Brain microvascular endothelial cell (primary cell): Measurements from ENCODE around the gene GRIK4.

ENCODE experiments used
- DNase-seq: peaks from one replicate; pipeline ENCODE4 v3.0.0-alpha.2; 2020
- H3K27ac ChIP-seq: fragments of 250-450 bp; sonication (Bioruptor Pico); 2 replicates; pipeline ENCODE4 v1.5.1; 2020; ENCODE audit warnings: mild to moderate bottlenecking, moderate library complexity
- H3K27me3 ChIP-seq: fragments of 250-450 bp; sonication (Bioruptor Pico); replicated peaks from 2 replicates; pipeline ENCODE4 v1.5.1; 2020; ENCODE audit warnings: mild to moderate bottlenecking
- H3K36me3 ChIP-seq: fragments of 250-450 bp; sonication (Bioruptor Pico); replicated peaks from 2 replicates; pipeline ENCODE4 v1.5.1; 2020; ENCODE audit warnings: mild to moderate bottlenecking
- H3K4me3 ChIP-seq: 2 replicates; pipeline ENCODE4 v1.5.1; 2011; ENCODE audit warnings: low read depth, mild to moderate bottlenecking, control low read depth, low read length, moderate library complexity
- in situ Hi-C: cut with HindIII; loops from 2 replicates; pipeline ENCODE4 v1.10.0; 2017; ENCODE audit warnings: low sequenced_read_pairs, low pct_ligation_motif_present
- TF ChIP-seq, protein P1 (sequence below): IDR thresholded peaks from 2 replicates; pipeline ENCODE4 v1.5.1; 2011; ENCODE audit warnings: low read depth, mild to moderate bottlenecking, moderate library complexity, low read length, control low read depth, inconsistent platforms; ENCODE audit errors: missing control alignments

Gene GRIK4

DNA sequence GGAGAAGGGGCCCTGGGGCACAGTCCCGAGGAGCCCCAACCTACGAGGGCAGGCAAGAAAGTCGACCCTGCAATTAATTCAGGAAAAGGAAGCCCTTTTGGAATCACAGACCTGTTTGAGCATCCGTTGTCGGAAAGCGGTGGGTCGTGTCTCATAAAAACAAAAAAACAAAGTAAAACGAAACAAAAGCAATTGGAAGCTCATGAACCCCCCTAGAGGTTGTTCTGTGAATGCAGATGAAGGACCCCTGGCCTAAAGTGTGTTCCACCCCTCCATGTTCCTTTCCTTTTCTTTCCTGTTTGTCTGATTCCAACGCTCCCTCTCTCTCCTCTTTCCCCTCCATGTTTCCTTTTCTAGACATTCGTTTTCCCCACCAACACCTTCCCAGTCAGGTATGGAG, 203.7 kb downstream of the GRIK4 start:
- Histone ChIP-seq H3K27me3 (no peaks in the 10 kb centered on the region), H3K36me3 (no peaks in the 10 kb centered on the region), H3K4me3 (peak overlapping the region; percentile 30), H3K27ac (no peak overlapping the region)
- in situ Hi-C loops: no loop called here
- no peak for DNase-seq
- TF ChIP-seq, protein P1, sequence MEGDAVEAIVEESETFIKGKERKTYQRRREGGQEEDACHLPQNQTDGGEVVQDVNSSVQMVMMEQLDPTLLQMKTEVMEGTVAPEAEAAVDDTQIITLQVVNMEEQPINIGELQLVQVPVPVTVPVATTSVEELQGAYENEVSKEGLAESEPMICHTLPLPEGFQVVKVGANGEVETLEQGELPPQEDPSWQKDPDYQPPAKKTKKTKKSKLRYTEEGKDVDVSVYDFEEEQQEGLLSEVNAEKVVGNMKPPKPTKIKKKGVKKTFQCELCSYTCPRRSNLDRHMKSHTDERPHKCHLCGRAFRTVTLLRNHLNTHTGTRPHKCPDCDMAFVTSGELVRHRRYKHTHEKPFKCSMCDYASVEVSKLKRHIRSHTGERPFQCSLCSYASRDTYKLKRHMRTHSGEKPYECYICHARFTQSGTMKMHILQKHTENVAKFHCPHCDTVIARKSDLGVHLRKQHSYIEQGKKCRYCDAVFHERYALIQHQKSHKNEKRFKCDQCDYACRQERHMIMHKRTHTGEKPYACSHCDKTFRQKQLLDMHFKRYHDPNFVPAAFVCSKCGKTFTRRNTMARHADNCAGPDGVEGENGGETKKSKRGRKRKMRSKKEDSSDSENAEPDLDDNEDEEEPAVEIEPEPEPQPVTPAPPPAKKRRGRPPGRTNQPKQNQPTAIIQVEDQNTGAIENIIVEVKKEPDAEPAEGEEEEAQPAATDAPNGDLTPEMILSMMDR: peak; percentile 72

- Histone ChIP-seq H3K36me3 (no peaks in the 10 kb centered on the region), H3K4me3 (no peak overlapping the region), H3K27ac (no peak overlapping the region), H3K27me3 (no peaks in the 10 kb centered on the region)
- no peak for DNase-seq
- TF ChIP-seq, protein P1: no peak
- in situ Hi-C loops: no loop called here
Measured at GRCh38 chr11:120717042-120717441, 205.5 kb downstream of the GRIK4 start.

GRCh38 chr11:120717623-120718022, 206.1 kb downstream of the GRIK4 start:
- in situ Hi-C loops: no loop called here
- H3K27ac ChIP-seq: no peak overlapping the region
- no peak for DNase-seq
- TF ChIP-seq, protein P1: no peak
- no peaks in the 10 kb centered on the region for H3K36me3 ChIP-seq
- no peak overlapping the region for H3K4me3 ChIP-seq
- no peaks in the 10 kb centered on the region for H3K27me3 ChIP-seq

GRCh38 chr11:120718171-120718570, 206.6 kb downstream of the GRIK4 start:
- no peaks in the 10 kb centered on the region for H3K36me3 ChIP-seq
- H3K27ac ChIP-seq: no peak overlapping the region
- H3K27me3 ChIP-seq: no peaks in the 10 kb centered on the region
- TF ChIP-seq, protein P1: no peak
- no peak for DNase-seq
- H3K4me3 ChIP-seq: no peak overlapping the region
- in situ Hi-C loops: no loop called here

- in situ Hi-C loops: no loop called here
- no peak for DNase-seq
- Histone ChIP-seq H3K27me3 (no peaks in the 10 kb centered on the region), H3K36me3 (no peaks in the 10 kb centered on the region), H3K27ac (no peak overlapping the region), H3K4me3 (no peak overlapping the region)
- TF ChIP-seq, protein P1: no peak
Measured at GRCh38 chr11:120719348-120719747, 207.8 kb downstream of the GRIK4 start.

- in situ Hi-C loops: no loop called here
- Histone ChIP-seq H3K4me3 (no peak overlapping the region), H3K27me3 (no peaks in the 10 kb centered on the region), H3K36me3 (no peaks in the 10 kb centered on the region), H3K27ac (no peak overlapping the region)
- TF ChIP-seq, protein P1: no peak
- no peak for DNase-seq
Measured at GRCh38 chr11:120720760-120721159, 209.2 kb downstream of the GRIK4 start.
